PFSK-1 (cell line): ENCODE measurements around the gene DNAL1.

ENCODE experiments used
- FOXP2 ChIP-seq: optimal IDR thresholded peaks from 2 replicates; pipeline ENCODE3; 2011; ENCODE audit warnings: borderline replicate concordance, control low read depth, inconsistent platforms; ENCODE audit not compliant: insufficient read depth; ENCODE audit errors: extremely low read length, extremely low read depth
- POLR2AphosphoS5 ChIP-seq: IDR thresholded peaks from 2 replicates; pipeline ENCODE4 v1.6.1; 2012; ENCODE audit warnings: low read depth, mild to moderate bottlenecking, control low read depth, low read length, moderate library complexity
- REST ChIP-seq, 2 experiments: IDR thresholded peaks; 2 replicates each; pipeline versions ENCODE4 v1.6.1 to v1.8.0; 2011 to 2012; ENCODE audit warnings: low read depth in 2 of 2, low read length in 2 of 2, control low read depth in 1 of 2, inconsistent platforms in 1 of 2, mild to moderate bottlenecking in 1 of 2, moderate library complexity in 1 of 2; ENCODE audit not compliant: insufficient read depth in 1 of 2
- SIN3A ChIP-seq: IDR thresholded peaks from 2 replicates; pipeline ENCODE4 v1.6.1; 2012; ENCODE audit warnings: mild to moderate bottlenecking, low read length, moderate library complexity, borderline replicate concordance; ENCODE audit not compliant: insufficient read depth
- TAF1 ChIP-seq: IDR thresholded peaks from 2 replicates; pipeline ENCODE4 v1.6.1; 2012; ENCODE audit warnings: low read length, control low read depth, borderline replicate concordance; ENCODE audit not compliant: insufficient read depth

GRCh38 chr14:73723797-73724661 lies 79.2 kb downstream of the DNAL1 start:
- TF ChIP-seq REST (IDR thresholded peaks at IDR 0.05; ENCODE audit: insufficient read depth in 1 of 2, low read depth in 2 of 2, low read length in 2 of 2) = no peak
- no peak for TF ChIP-seq POLR2AphosphoS5
- TF ChIP-seq SIN3A = no peak
- no peak for TF ChIP-seq TAF1
- no peak for TF ChIP-seq FOXP2
